Measurements from ENCODE around the gene AGAP1. TPM values are rescaled to one million over a fixed set of nuclear protein-coding genes. Genes with fewer than 3 reads are reported as not detected.

AGAP1 gene
- total RNA-seq, 1 donor: 18.5 TPM

GRCh38 chr2:236073867-236074655 is 580.2 kb downstream of the AGAP1 start:
- Histone ChIP-seq H2AFZ (ENCODE audit: low read length) (no peak overlapping the region), H3K27me3 (ENCODE audit: insufficient read depth, low read length) (no peaks in the 10 kb centered on the region), H3K4me2 (ENCODE audit: insufficient read depth, low read length) (no peak overlapping the region), H3K4me1 (ENCODE audit: insufficient read depth, low read length) (no peaks in the 10 kb centered on the region), H4K20me1 (ENCODE audit: insufficient read depth, low read length) (peaks cover 7% of the 10 kb centered on the region), H3K36me3 (ENCODE audit: insufficient read depth, low read length) (no peaks in the 10 kb centered on the region), H3K4me3 (ENCODE audit: insufficient read depth, low read length) (no peak overlapping the region), H3K79me2 (ENCODE audit: insufficient read depth, low read length) (no peaks in the 10 kb centered on the region), H3K27ac (ENCODE audit: low read depth, low read length) (no peak overlapping the region), H3K9me3 (ENCODE audit: low read depth, low read length) (no peaks in the 10 kb centered on the region)
- DNase-seq (ENCODE audit: insufficient read length, low spot score, missing footprints): no peak
- TF ChIP-seq CTCF (IDR thresholded peaks at IDR 0.05; ENCODE audit: extremely low read depth, low read depth, low read length): no peak

GRCh38 chr2:236075802-236076201 is 582.0 kb downstream of the AGAP1 start:
- no peak for DNase-seq (ENCODE audit: insufficient read length, low spot score, missing footprints)
- Histone ChIP-seq H3K27me3 (ENCODE audit: insufficient read depth, low read length) (no peaks in the 10 kb centered on the region), H3K27ac (ENCODE audit: low read depth, low read length) (no peak overlapping the region), H2AFZ (ENCODE audit: low read length) (no peak overlapping the region), H3K9me3 (ENCODE audit: low read depth, low read length) (no peaks in the 10 kb centered on the region), H3K4me3 (ENCODE audit: insufficient read depth, low read length) (no peak overlapping the region), H3K36me3 (ENCODE audit: insufficient read depth, low read length) (no peaks in the 10 kb centered on the region), H4K20me1 (ENCODE audit: insufficient read depth, low read length) (peaks cover 8% of the 10 kb centered on the region), H3K4me2 (ENCODE audit: insufficient read depth, low read length) (no peak overlapping the region), H3K79me2 (ENCODE audit: insufficient read depth, low read length) (no peaks in the 10 kb centered on the region), H3K4me1 (ENCODE audit: insufficient read depth, low read length) (no peaks in the 10 kb centered on the region)
- TF ChIP-seq CTCF (IDR thresholded peaks at IDR 0.05; ENCODE audit: extremely low read depth, low read depth, low read length): no peak

GRCh38 chr2:236078297-236079255 is 584.7 kb downstream of the AGAP1 start:
- Histone ChIP-seq H3K36me3 (ENCODE audit: insufficient read depth, low read length) (no peaks in the 10 kb centered on the region), H3K79me2 (ENCODE audit: insufficient read depth, low read length) (no peaks in the 10 kb centered on the region), H3K27ac (ENCODE audit: low read depth, low read length) (no peak overlapping the region), H3K9me3 (ENCODE audit: low read depth, low read length) (no peaks in the 10 kb centered on the region), H2AFZ (ENCODE audit: low read length) (no peak overlapping the region), H3K27me3 (ENCODE audit: insufficient read depth, low read length) (no peaks in the 10 kb centered on the region), H3K4me2 (ENCODE audit: insufficient read depth, low read length) (no peak overlapping the region), H3K4me3 (ENCODE audit: insufficient read depth, low read length) (no peak overlapping the region), H4K20me1 (ENCODE audit: insufficient read depth, low read length) (peaks cover 9% of the 10 kb centered on the region), H3K4me1 (ENCODE audit: insufficient read depth, low read length) (no peaks in the 10 kb centered on the region)
- peak; percentile 80 for DNase-seq (ENCODE audit: insufficient read length, low spot score, missing footprints)
- TF ChIP-seq CTCF (IDR thresholded peaks at IDR 0.05; ENCODE audit: extremely low read depth, low read depth, low read length): no peak

GRCh38 chr2:236080412-236080811 is 586.6 kb downstream of the AGAP1 start:
- Histone ChIP-seq H3K9me3 (ENCODE audit: low read depth, low read length) (no peaks in the 10 kb centered on the region), H3K27me3 (ENCODE audit: insufficient read depth, low read length) (no peaks in the 10 kb centered on the region), H3K27ac (ENCODE audit: low read depth, low read length) (no peak overlapping the region), H3K79me2 (ENCODE audit: insufficient read depth, low read length) (no peaks in the 10 kb centered on the region), H3K36me3 (ENCODE audit: insufficient read depth, low read length) (no peaks in the 10 kb centered on the region), H3K4me2 (ENCODE audit: insufficient read depth, low read length) (no peak overlapping the region), H2AFZ (ENCODE audit: low read length) (no peak overlapping the region), H3K4me3 (ENCODE audit: insufficient read depth, low read length) (no peak overlapping the region), H3K4me1 (ENCODE audit: insufficient read depth, low read length) (no peaks in the 10 kb centered on the region), H4K20me1 (ENCODE audit: insufficient read depth, low read length) (peaks cover 13% of the 10 kb centered on the region)
- DNase-seq (ENCODE audit: insufficient read length, low spot score, missing footprints): no peak
- TF ChIP-seq CTCF (IDR thresholded peaks at IDR 0.05; ENCODE audit: extremely low read depth, low read depth, low read length): no peak
